Motor neuron (in vitro differentiated cells): Measurements from ENCODE around the gene AUTS2. TPM values are rescaled to one million over a fixed set of nuclear protein-coding genes. Genes with fewer than 3 reads are reported as not detected.
"Not testable (repeated sequence)": the region's sequence is repeated elsewhere in the genome, so short reads cannot be mapped to it uniquely, and the experiment has no call there.

ENCODE experiments used
- ATAC-seq, 8 experiments: fragments of 200-7000 bp; cut with Tn5 transposase; replicated peaks in 6 of 8; 2 replicates each; pipeline ENCODE4 v1.8.0; 2021; ENCODE audit warnings: mild to moderate bottlenecking in 8 of 8, moderate library complexity in 8 of 8
- H3K27ac ChIP-seq, 2 donors: fragments of 250-450 bp; sonication (Bioruptor Pico); 2 replicates each; pipeline ENCODE4 v1.9.0; 2021; ENCODE audit warnings: antibody characterized with exemption in 2 of 2, mild to moderate bottlenecking in 2 of 2, moderate library complexity in 1 of 2
- H3K4me1 ChIP-seq, 2 donors: fragments of 250-450 bp; sonication (Bioruptor Pico); replicated peaks in 1 of 2; 2 replicates each; pipeline ENCODE4 v1.6.1; 2021; ENCODE audit warnings: antibody characterized with exemption in 2 of 2, mild to moderate bottlenecking in 2 of 2, moderate library complexity in 1 of 2
- H3K4me3 ChIP-seq, 5 donors: fragments of 250-450 bp; sonication (Bioruptor Pico); 2 replicates each; pipeline ENCODE4 v1.9.0; 2021; ENCODE audit warnings: antibody characterized with exemption in 5 of 5, mild to moderate bottlenecking in 5 of 5, moderate library complexity in 4 of 5
- WGBS, 10 experiments: fragments of 450-650 bp; shearing (Covaris generic); methylation state at CpG; one replicate each; pipeline ENCODE4 v1.0.0; 2022; 5-methylcytosine and 5-hydroxymethylcytosine counted together
- in situ Hi-C, 9 experiments: fragments of 400-800 bp; cut with MboI; loops; one replicate each; pipeline ENCODE4 v1.15.0; 2021; ENCODE audit warnings: low sequenced_read_pairs in 9 of 9, low pct_unique_long_range_greater_than_20kb in 2 of 9; ENCODE audit not compliant: unreplicated experiment in 9 of 9
- total RNA-seq, 8 experiments: library from RNA; unstranded; fragments of 300-600 nt; gene quantifications; 2 replicates each; pipeline versions ENCODE4 v1.2.3 to v1.2.4, GENCODE V29; 2022

AUTS2 gene
- total RNA-seq, 8 experiments from 2014 or later: 0.49 to 68.6 (median 32.2) TPM

DNA sequence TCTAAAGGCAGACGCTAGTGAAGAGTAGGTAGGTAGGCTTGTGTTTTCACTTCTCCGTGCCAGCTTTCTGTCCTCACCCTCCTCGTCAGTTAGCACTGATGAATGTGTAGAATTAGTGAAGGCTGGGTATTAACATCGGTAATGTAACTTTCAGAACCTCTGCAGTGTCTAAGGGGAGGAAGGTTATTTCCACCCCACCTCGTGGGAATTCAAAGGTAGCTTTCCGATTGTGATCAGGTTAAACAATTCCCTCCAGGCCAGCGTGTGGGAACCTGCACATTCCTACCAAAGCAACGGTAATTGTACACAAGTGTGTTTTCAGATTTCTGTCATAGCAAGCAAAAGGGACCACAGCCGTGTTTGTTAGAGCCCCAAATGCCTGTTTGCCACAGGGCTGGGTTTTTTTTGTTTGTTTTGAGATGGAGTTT lies 1128.7 kb downstream of the AUTS2 start:
- Histone ChIP-seq H3K4me1 (peaks cover 0 to 7% of the 10 kb centered on the region in 2 donors), H3K27ac (no peak overlapping the region), H3K4me3 (no peak overlapping the region)
- ATAC-seq: no peak
- WGBS, 10 experiments: 68 to 100% (median 86%) methylated on average over 1 to 9 of the region's 9 CpGs; no CpG with 5 or more reads in 1 of the 10 experiments
- in situ Hi-C loops: no loop called here

DNA sequence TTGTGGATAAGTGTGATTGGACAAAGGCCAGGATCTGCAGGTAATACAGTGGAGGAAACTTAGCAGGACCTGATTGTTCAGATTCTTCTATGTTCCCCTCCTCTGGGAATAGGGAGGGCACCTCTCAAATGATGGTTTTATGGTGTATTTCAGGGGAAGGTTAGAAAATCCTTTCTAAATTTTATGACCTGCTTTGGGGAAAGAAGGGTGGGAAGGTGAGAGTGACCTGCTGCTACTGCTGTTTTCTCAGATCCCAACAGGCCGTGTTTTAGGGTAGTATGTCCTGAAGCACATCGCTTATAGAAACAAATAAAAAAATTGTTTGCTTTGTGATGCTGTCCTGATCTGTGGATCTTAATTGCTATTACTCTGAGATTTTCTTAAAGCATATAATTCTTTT lies 1129.6 kb downstream of the AUTS2 start:
- Histone ChIP-seq H3K4me3 (no peak overlapping the region), H3K27ac (no peak overlapping the region), H3K4me1 (peaks cover 0 to 7% of the 10 kb centered on the region in 2 donors)
- no peak for ATAC-seq
- 66 to 100% (median 93%) methylated on average over 1 to 2 of the region's 2 CpGs; no CpG with 5 or more reads in 3 of the 10 experiments for WGBS, 10 experiments
- in situ Hi-C loops: no loop called here

DNA sequence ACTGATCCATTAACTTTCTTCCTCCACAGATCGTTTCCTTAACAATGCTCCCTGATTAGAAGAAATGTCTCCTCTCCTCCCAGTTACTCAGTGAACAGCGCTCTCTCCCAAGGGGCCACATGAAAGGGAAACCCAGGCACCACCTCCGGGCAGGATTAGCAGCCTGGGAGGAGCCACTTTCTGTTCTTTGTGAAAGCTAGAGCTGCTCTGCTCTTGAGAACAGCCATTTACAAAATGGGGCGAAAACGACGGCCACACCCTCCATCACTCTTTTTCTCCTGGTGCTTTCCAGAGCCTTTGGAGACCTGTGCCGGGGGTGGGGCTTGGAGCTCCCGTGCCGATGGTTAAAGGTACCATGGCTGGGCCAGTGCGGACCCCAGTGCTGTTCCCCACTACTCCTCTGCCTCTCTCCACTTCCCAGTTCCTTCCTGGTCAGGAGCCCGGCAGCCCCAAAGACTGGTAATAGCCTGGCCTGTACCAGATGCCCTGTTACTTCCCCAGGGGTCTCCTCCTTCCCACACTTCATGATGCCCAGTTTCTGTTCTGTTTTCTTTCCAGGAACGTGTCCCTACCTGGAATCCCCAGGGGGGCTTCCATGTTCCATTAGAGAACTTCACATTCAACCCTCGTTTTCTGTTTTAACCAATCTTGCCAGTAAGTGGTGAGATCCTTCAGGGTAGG lies 1130.7 kb downstream of the AUTS2 start:
- H3K4me3 ChIP-seq: no peak overlapping the region
- WGBS, 10 experiments: 37 to 92% (median 60%) methylated on average over 1 to 6 of the region's 13 CpGs; no CpG with 5 or more reads in 1 of the 10 experiments
- peak in 6 of 8 experiments; percentile 68 to 96 (median 76) for ATAC-seq
- no peak overlapping the region for H3K27ac ChIP-seq
- H3K4me1 ChIP-seq: peaks cover 0 to 7% of the 10 kb centered on the region in 2 donors
- in situ Hi-C loops: no loop called here

DNA sequence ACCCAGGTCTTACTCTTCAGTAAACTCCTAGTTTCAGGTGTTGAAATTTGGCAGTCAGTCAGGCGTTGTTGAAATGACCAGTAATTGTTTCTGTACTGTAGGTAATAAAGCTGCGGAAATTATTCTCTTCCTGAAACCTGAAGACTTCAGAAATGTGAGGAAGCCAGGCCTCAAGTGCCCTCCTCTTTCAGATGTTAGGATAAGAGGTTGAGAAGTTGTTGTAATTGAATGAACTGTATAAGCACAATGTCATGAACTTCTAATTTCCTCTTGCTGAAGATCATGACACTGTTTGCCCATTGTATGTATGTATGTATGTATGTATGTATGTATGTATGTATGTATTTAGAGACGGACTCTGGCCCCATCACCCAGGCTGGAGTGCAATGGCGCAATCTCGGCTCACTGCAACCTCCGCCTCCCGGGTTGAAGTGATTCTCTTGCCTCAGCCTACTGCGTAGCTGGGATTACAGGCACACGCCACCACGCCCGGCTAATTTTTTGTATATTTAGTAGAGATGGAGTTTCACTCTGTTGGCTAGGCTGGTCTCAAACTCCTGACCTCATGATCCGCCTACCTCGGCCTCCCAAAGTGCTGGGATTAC lies 1131.4 kb downstream of the AUTS2 start:
- ATAC-seq, H3K27ac ChIP-seq, H3K4me1 ChIP-seq, in situ Hi-C loops, H3K4me3 ChIP-seq: not testable (repeated sequence)
- WGBS, 10 experiments: 67 to 100% (median 95%) methylated on average over 1 to 13 of the region's 13 CpGs; no CpG with 5 or more reads in 1 of the 10 experiments

DNA sequence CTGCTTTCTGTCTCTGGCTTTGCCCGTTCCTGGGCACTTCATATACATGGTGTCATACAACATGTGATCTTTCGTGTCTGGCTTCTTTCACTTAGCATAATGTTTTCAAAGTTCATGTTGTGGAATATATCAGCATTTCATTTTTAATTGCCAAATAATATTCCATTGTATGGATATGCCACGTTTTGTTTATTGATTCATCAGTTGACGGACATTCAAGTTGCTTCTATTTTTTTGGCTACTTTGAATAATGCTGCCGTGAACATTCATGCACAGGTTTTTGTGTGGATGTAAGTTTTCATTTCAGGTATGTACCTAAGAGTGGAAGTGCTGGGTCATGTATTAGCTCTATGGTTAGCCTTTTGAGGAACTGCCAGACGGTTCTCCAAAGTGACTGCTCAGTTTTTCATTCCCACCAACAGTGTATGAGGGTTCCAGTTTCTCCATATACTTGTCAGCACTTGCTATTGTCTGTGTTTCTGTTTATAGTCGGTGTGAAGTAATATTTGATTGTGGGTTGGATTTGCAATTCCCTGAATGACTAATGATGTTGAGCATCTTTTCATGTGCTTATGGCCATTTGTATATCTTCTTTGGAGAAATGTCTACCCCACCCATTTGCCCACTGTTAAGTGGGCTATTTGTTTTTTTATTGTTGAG lies 1132.3 kb downstream of the AUTS2 start:
- 61 to 100% (median 81%) methylated on average over 2 to 7 of the region's 7 CpGs for WGBS, 10 experiments
- Histone ChIP-seq H3K4me3 (no peak overlapping the region), H3K4me1 (peaks cover 9 to 13% of the 10 kb centered on the region in 2 donors), H3K27ac (no peak overlapping the region)
- ATAC-seq: no peak
- in situ Hi-C loops: no loop called here

DNA sequence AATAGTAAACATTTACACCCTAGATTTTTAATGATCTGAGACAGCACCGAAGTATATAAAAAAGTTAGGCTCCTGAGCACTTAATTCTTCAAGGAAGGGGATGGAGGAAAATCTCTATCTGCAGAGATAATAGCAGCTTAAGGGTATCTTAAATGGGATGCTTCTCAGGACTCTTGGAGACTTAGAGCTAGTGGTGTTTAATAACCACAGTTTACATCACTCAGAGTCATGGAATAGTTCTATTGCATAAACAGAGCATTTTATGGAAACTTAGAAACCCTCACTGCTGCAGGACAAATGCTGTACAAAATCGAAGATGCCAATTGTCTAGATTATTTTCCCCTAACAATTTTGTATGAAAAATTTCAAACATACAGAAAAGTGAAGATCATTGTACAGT lies 1134.8 kb downstream of the AUTS2 start:
- Histone ChIP-seq H3K27ac (no peak overlapping the region), H3K4me3 (no peak overlapping the region), H3K4me1 (peaks cover 26 to 33% of the 10 kb centered on the region in 2 donors)
- 64 to 100% (median 94%) methylated on average over 1 to 2 of the region's 2 CpGs; no CpG with 5 or more reads in 3 of the 10 experiments for WGBS, 10 experiments
- in situ Hi-C loops: no loop called here
- ATAC-seq: no peak

DNA sequence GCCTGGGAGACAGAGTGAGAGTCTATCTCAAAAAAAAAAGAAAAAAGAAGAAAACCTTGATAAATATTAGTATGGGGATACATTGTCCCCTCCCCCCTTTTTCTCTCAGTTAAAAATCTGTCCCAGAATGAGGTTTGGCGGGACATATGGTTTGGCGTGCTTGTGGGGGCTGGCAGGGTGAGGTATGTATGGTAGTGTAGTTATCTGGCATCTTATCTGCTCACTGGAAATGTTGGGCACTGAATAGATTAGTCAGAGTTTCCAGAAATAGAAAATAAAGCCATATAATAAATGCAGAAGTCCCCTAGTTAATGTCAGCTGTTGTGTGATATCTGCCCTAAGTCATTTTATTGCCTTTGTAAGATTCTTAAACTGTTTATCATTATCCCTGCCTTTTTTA lies 1136.1 kb downstream of the AUTS2 start:
- 64 to 100% (median 100%) methylated on average over 1 to 2 of the region's 2 CpGs; no CpG with 5 or more reads in 5 of the 10 experiments for WGBS, 10 experiments
- Histone ChIP-seq H3K27ac (no peak overlapping the region), H3K4me1 (peaks cover 23 to 36% of the 10 kb centered on the region in 2 donors), H3K4me3 (no peak overlapping the region)
- in situ Hi-C loops: no loop called here
- ATAC-seq: no peak

DNA sequence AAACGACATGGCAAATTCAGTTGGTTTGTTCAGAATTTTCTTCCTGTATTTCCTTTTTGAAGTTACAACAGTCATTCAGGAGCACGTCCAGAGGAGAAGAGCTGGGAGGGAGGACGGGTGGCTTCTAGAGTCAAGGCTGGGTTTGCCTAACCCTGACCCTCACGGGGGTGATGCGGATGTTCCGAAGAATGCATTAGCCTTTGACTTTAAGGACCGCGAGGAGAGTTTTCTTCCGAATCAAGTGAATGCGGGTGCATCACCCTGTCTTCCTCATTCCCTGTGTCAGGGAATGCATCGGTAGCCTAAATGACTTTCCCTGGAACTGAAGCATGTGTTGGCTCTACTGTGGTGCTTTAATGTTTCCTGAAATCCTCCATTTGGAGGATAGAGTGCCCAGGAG lies 1137.0 kb downstream of the AUTS2 start:
- Histone ChIP-seq H3K27ac (no peak overlapping the region), H3K4me1 (peaks cover 32 to 40% of the 10 kb centered on the region in 2 donors)

DNA sequence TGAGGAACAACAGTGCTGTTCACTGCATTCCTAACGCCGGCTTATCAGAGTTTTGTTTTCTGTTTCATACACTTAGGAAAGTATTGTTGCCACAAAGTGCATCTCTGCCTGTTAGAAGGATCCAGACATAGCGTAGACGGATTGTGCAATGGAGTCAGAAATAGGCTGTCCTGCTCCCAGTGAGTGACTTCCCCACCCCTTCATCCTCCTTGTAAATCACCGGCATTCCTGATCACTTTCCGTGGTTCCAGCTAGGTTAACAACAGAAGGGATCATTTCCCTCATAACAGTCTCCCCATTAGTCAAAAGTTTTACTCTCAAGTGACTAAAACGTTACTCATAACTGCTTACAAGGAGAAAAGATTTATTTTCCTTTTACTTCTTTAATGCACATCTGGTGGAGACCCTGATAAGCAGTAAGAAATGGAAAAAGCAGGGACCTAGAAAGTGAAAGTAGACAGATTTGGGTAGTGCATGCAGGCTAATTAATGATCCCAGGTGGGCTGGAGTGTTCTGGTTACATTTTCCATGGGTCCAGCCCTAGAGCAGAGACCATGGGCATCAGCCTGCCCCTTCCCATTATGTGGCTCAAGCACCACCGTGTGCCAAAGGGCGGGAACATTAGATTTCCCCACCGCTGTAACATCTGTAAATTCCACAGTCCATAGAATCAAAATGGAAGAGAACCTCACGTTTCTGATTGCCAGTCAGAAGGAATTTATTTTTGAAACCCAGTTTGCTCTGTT lies 1138.6 kb downstream of the AUTS2 start:
- WGBS, 10 experiments: 0 to 100% (median 39%) methylated on average over 1 to 11 of the region's 11 CpGs
- H3K4me1 ChIP-seq: peaks cover 33 to 41% of the 10 kb centered on the region in 2 donors
- peak in 6 of 8 experiments; percentile 31 to 55 (median 42) for ATAC-seq
- in situ Hi-C loops: no loop called here
- no peak overlapping the region for H3K4me3 ChIP-seq
- no peak overlapping the region for H3K27ac ChIP-seq

More for the DNA sequence above, 1137.0 kb downstream of the AUTS2 start:
- H3K4me3 ChIP-seq: no peak overlapping the region
- WGBS, 10 experiments: 20 to 87% (median 73%) methylated on average over 1 to 11 of the region's 11 CpGs; no CpG with 5 or more reads in 1 of the 10 experiments
- in situ Hi-C loops: no loop called here
- no peak for ATAC-seq

DNA sequence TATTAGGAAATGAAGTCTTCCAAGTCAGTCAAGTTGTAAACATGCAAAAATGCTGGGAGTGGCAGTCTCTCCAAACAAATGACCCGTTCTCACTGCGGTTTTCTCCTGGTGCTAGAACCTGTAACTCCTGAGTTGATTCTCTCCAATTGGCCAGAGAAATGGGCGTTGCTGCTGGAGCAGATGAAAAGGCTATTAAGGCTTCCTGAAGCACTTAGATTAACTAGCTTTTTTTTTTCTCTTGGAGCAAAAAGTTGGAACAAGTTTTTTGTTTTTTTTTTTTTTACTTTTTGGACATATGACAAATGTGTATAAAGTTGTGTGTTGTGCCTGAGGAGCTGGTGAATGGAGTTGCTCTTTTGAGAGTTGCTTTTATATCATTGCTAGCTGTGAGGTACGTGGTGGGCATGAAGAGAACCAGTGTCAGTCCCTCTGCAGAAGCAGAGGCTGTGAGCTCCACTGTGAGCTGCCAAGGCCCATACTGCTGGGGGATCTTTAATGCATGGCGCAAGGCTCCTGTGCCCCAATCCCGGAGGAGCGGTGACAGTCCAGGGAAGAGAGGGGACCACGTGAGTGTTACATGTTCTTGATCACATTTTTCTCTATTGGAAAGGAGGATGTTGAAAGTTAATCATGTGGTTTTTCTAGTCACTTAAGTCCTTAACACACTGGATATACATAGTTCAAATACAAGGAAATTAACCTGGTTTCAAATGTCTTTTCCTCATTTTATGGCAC lies 1140.0 kb downstream of the AUTS2 start:
- in situ Hi-C loops: no loop called here
- peak in 3 of 8 experiments; percentile 27 to 91 (median 75) for ATAC-seq

DNA sequence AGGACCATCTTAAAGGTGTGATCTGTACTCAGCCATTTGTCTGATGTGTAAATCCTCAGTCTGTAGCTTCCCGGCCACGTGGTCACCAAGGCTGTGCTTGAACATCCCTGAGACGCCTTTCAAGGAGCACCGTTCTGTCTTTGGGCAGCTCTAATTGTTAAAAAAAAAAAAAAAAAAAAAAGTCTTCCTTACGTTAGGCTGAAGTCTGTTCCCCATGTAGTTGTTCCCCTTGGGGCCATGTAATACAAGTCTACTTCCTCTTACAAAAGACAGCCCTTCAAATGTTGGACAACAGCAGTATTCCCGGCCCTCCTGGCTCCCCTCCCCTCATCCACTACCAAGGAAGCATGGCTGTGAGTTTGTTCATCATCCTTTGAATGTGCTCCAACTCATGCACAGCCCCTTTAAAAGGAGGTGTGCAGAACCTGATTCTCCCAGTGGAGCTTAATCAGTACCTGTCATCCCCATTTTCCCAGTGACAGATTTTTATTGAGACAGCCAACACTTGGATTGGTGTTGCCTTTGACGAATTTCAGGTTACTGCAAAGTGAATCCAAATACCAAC lies 1141.5 kb downstream of the AUTS2 start:
- peak in 1 of 8 experiments; percentile 10 for ATAC-seq
- no peak overlapping the region for H3K4me3 ChIP-seq
- 70 to 100% (median 80%) methylated on average over 1 to 5 of the region's 7 CpGs for WGBS, 10 experiments

More for the DNA sequence above, 1140.0 kb downstream of the AUTS2 start:
- peaks cover 33 to 41% of the 10 kb centered on the region in 2 donors for H3K4me1 ChIP-seq
- H3K27ac ChIP-seq: no peak overlapping the region
- no peak overlapping the region for H3K4me3 ChIP-seq
- 0 to 68% (median 55%) methylated on average over 1 to 7 of the region's 8 CpGs; no CpG with 5 or more reads in 1 of the 10 experiments for WGBS, 10 experiments

DNA sequence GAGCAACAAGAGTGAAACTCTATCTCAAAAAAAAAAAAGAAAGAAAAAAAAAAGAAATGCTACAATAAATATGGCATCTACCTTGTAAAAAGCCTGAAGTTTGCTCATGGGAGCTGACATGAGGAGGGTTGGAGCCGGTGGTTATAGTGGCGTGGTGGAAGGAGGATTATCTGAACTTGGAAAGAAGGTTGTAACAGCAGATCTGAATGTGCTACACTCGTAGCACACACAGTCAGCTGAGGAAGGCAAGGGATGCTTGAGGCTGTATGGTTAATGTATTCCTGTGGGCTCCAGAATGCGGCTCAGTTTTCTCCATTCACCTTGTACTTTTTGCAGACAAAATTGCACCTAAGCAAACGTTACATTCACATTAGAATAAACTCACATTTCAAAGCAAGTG lies 1143.4 kb downstream of the AUTS2 start:
- in situ Hi-C loops: no loop called here
- Histone ChIP-seq H3K4me1 (peaks cover 22 to 30% of the 10 kb centered on the region in 2 donors), H3K27ac (no peak overlapping the region), H3K4me3 (no peak overlapping the region)
- ATAC-seq: no peak
- 40 to 90% (median 84%) methylated on average over 1 to 5 of the region's 5 CpGs for WGBS, 10 experiments

More for the DNA sequence above, 1141.5 kb downstream of the AUTS2 start:
- Histone ChIP-seq H3K4me1 (peaks cover 36 to 41% of the 10 kb centered on the region in 2 donors), H3K27ac (no peak overlapping the region)
- in situ Hi-C loops: no loop called here
